K562 (cell line): Measurements from ENCODE around the gene SAXO1. TPM values are rescaled to one million over a fixed set of nuclear protein-coding genes. Genes with fewer than 3 reads are reported as not detected.

Source experiments
- ATAC-seq: fragments of 200-7000 bp; cut with Tn5 transposase; 3 replicates; pipeline ENCODE4 v1.9.1; 2020; ENCODE audit warnings: moderate library complexity
- BruUV-seq: library from RNA; stranded (reverse); fragments of 400-500 nt; replicated peaks from 2 replicates; lab custom pipeline; 2021; lab: Mats Ljungman, UMichigan
- CTCF ChIA-PET: fragments of 300-600 bp; formaldehyde crosslinking; extraction: SDS; loops from one replicate; lab custom pipeline; 2021; ENCODE audit warnings: low intra/inter-chr PET ratio; lab: Yijun Ruan, JAX
- POLR2A ChIA-PET: fragments of 300-600, 350-650 bp; sonication (Branson Sonifier 250); formaldehyde crosslinking; extraction: SDS; loops from one replicate; lab custom pipeline; 2021; ENCODE audit warnings: antibody characterized with exemption, inconsistent platforms; lab: Yijun Ruan, JAX
- DNase-seq, 4 experiments: peaks; one replicate each; pipeline versions ENCODE4 v3.0.0 to v3.0.0-alpha.2; 2011 to 2018; ENCODE audit warnings: low spot score in 3 of 4, mixed read lengths in 3 of 4; ENCODE audit errors: extremely low read depth in 1 of 4
- FAIRE-seq: peaks from 2 replicates; lab custom pipeline; 2011; peaks lifted over from hg19 to GRCh38; lab: Jason Lieb, UNC
- H2AFZ ChIP-seq: 2 replicates; pipeline ENCODE4 v1.6.0; 2011; ENCODE audit warnings: low read depth, low read length, control low read depth, inconsistent platforms
- H3K27ac ChIP-seq: fragments of 200-600 bp; 3 replicates; pipeline ENCODE4 v1.8.0; 2011; ENCODE audit warnings: low read depth, mild to moderate bottlenecking, control low read depth, inconsistent platforms, low read length, moderate library complexity, mixed read lengths; ENCODE audit errors: extremely low read depth
- H3K27me3 ChIP-seq, 2 experiments: fragments of 300-600 bp in 1 of 2; 2 replicates in 1 of 2; 3 replicates in 1 of 2; pipeline versions ENCODE4 v1.6.0 to v1.8.0; 2011; ENCODE audit warnings: inconsistent platforms in 2 of 2, low read length in 2 of 2, mild to moderate bottlenecking in 1 of 2, mixed read lengths in 1 of 2, moderate library complexity in 1 of 2; ENCODE audit not compliant: control insufficient read depth in 2 of 2, insufficient read depth in 2 of 2
- H3K36me3 ChIP-seq: fragments of 300-600 bp; 3 replicates; pipeline ENCODE4 v1.8.0; 2011; ENCODE audit warnings: mild to moderate bottlenecking, low read length, inconsistent platforms; ENCODE audit not compliant: control insufficient read depth, insufficient read depth
- H3K4me1 ChIP-seq, 2 experiments: fragments of 200-600 bp in 1 of 2; replicated peaks in 1 of 2; 2 replicates in 1 of 2; 3 replicates in 1 of 2; pipeline versions ENCODE4 v1.5.1 to v1.8.0; 2011; ENCODE audit warnings: inconsistent platforms in 2 of 2, low read length in 2 of 2, mild to moderate bottlenecking in 1 of 2, mixed read lengths in 1 of 2, moderate library complexity in 1 of 2; ENCODE audit not compliant: control insufficient read depth in 2 of 2, insufficient read depth in 2 of 2
- H3K4me2 ChIP-seq: 2 replicates; pipeline ENCODE4 v1.6.1; 2011; ENCODE audit warnings: low read length, control low read depth, inconsistent platforms, mixed read lengths; ENCODE audit not compliant: insufficient read depth
- H3K4me3 ChIP-seq: fragments of 200-600 bp; sonication (generic), shearing (Covaris generic); 2 replicates; pipeline ENCODE4 v1.5.1; 2016; ENCODE audit warnings: control low read depth, inconsistent platforms
- H3K79me2 ChIP-seq: fragments of 200-600 bp; 3 replicates; pipeline ENCODE4 v1.8.0; 2011; ENCODE audit warnings: low read length, inconsistent platforms; ENCODE audit not compliant: control insufficient read depth, insufficient read depth
- H3K9ac ChIP-seq, 2 experiments: 2 replicates each; pipeline versions ENCODE4 v1.6.0 to v1.6.1; 2011; ENCODE audit warnings: low read depth in 2 of 2, low read length in 2 of 2, control low read depth in 1 of 2, inconsistent platforms in 1 of 2, mild to moderate bottlenecking in 1 of 2, mixed read lengths in 1 of 2; ENCODE audit not compliant: insufficient read depth in 1 of 2
- H3K9me1 ChIP-seq: one replicate; pipeline ENCODE4 v1.6.0; 2011; ENCODE audit warnings: inconsistent platforms, mild to moderate bottlenecking, low read length, moderate library complexity; ENCODE audit not compliant: control insufficient read depth, insufficient read depth
- H3K9me3 ChIP-seq: replicated peaks from 2 replicates; pipeline ENCODE4 v1.5.1; 2011; ENCODE audit warnings: low read depth, low read length, inconsistent platforms; ENCODE audit not compliant: control insufficient read depth, insufficient read depth
- H4K20me1 ChIP-seq: replicated peaks from 2 replicates; pipeline ENCODE4 v1.6.1; 2011; ENCODE audit warnings: low read length, inconsistent platforms, mixed read lengths; ENCODE audit not compliant: control insufficient read depth, insufficient read depth
- CCAR2 ChIP-seq: fragments of 200-400 bp; formaldehyde crosslinking; IDR thresholded peaks from 2 replicates; pipeline ENCODE4 v1.6.1; 2017; ENCODE audit warnings: mild to moderate bottlenecking, low read depth, low read length
- FOXO4 ChIP-seq: fragments of 450-650 bp; formaldehyde crosslinking; IDR thresholded peaks from 2 replicates; pipeline ENCODE4 v1.4.0; 2020; ENCODE audit warnings: mild to moderate bottlenecking, moderate library complexity
- GABPB1 ChIP-seq: sonication (generic); formaldehyde crosslinking; IDR thresholded peaks from 2 replicates; pipeline ENCODE4 v1.8.0; 2022; ENCODE audit warnings: mild to moderate bottlenecking, missing genetic modification reagents
- GTF2E2 ChIP-seq: fragments of 200-800 bp; sonication (Bioruptor generic); IDR thresholded peaks from 2 replicates; pipeline ENCODE4 v1.6.1; 2016; ENCODE audit warnings: missing genetic modification characterization, missing compliant biosample characterization
- HBP1 ChIP-seq: fragments of 450-650 bp; formaldehyde crosslinking; IDR thresholded peaks from 2 replicates; pipeline ENCODE4 v1.4.0; 2022; ENCODE audit warnings: missing genetic modification characterization
- HDGF ChIP-seq: fragments of 450-650 bp; IDR thresholded peaks from 2 replicates; pipeline ENCODE4 v1.6.1; 2016
- KLF13 ChIP-seq: fragments of 450-650 bp; IDR thresholded peaks from 2 replicates; pipeline ENCODE4 v1.6.1; 2016; ENCODE audit warnings: missing genetic modification characterization, low read depth, mild to moderate bottlenecking, missing compliant biosample characterization, moderate library complexity, borderline replicate concordance
- MBD2 ChIP-seq: sonication (generic); IDR thresholded peaks from 2 replicates; pipeline ENCODE4 v1.6.1; 2016; ENCODE audit warnings: low read depth, borderline replicate concordance
- MYBL2 ChIP-seq, 2 experiments: fragments of 450-650 bp in 1 of 2; sonication (generic) in 1 of 2; formaldehyde crosslinking in 1 of 2; IDR thresholded peaks; 2 replicates each; pipeline versions ENCODE4 v1.6.1 to v1.8.1; 2017 to 2022; ENCODE audit warnings: borderline replicate concordance in 1 of 2, inconsistent platforms in 1 of 2, low read depth in 1 of 2, mild to moderate bottlenecking in 1 of 2, missing genetic modification reagents in 1 of 2, moderate library complexity in 1 of 2
- NONO ChIP-seq, 2 experiments: fragments of 200-400 bp in 1 of 2; fragments of 450-650 bp in 1 of 2; formaldehyde crosslinking in 1 of 2; IDR thresholded peaks; 2 replicates each; pipeline ENCODE4 v1.6.1; 2017; ENCODE audit warnings: low read depth in 2 of 2, mild to moderate bottlenecking in 2 of 2, moderate library complexity in 2 of 2, low read length in 1 of 2
- RBM15 ChIP-seq: fragments of 200-400 bp; formaldehyde crosslinking; IDR thresholded peaks from 2 replicates; pipeline ENCODE4 v1.6.1; 2018; ENCODE audit warnings: mild to moderate bottlenecking, low read length, moderate library complexity; ENCODE audit not compliant: insufficient read depth
- SAFB2 ChIP-seq: fragments of 200-400 bp; formaldehyde crosslinking; IDR thresholded peaks from 2 replicates; pipeline ENCODE4 v1.6.1; 2018; ENCODE audit warnings: borderline replicate concordance, low read length, low read depth, moderate library complexity; ENCODE audit not compliant: severe bottlenecking
- SIX5 ChIP-seq, 2 experiments: IDR thresholded peaks; 2 replicates each; pipeline ENCODE4 v1.6.1; 2011; ENCODE audit warnings: low read length in 2 of 2, borderline replicate concordance in 1 of 2, low read depth in 1 of 2, mild to moderate bottlenecking in 1 of 2, moderate library complexity in 1 of 2; ENCODE audit not compliant: insufficient read depth in 1 of 2
- TEAD1 ChIP-seq, 2 experiments: fragments of 450-650 bp in 1 of 2; sonication (generic) in 1 of 2; formaldehyde crosslinking; IDR thresholded peaks; 2 replicates each; pipeline versions ENCODE4 v1.4.0 to v1.8.0; 2020 to 2022; ENCODE audit warnings: mild to moderate bottlenecking in 2 of 2, missing genetic modification reagents in 1 of 2
- TEAD2 ChIP-seq: fragments of 450-650 bp; IDR thresholded peaks from 2 replicates; pipeline ENCODE4 v1.6.1; 2016; ENCODE audit warnings: missing genetic modification characterization, control low read depth, missing compliant biosample characterization
- TRIM24 ChIP-seq, 2 experiments: fragments of 450-650 bp; IDR thresholded peaks; 2 replicates each; pipeline ENCODE4 v1.6.1; 2016
- ZNF124 ChIP-seq: sonication (generic); formaldehyde crosslinking; IDR thresholded peaks from 2 replicates; pipeline ENCODE4 v1.8.1; 2022; ENCODE audit warnings: missing genetic modification reagents
- WGBS: fragments of 100-300 bp; shearing (Covaris generic); methylation state at CpG from one replicate; pipeline ENCODE4 v1.1.6; 2016; ENCODE audit warnings: low coverage, mixed read lengths; ENCODE audit not compliant: insufficient coverage; ENCODE audit errors: missing lambda C conversion rate; 5-methylcytosine and 5-hydroxymethylcytosine counted together
- in situ Hi-C: fragments of 300-500 bp; cut with MboI; formaldehyde crosslinking; loops from 4 replicates; pipeline ENCODE4 v1.15.0; 2018; ENCODE audit warnings: inconsistent platforms, mixed read lengths
- intact Hi-C: fragments of 100-400 bp; cut with micrococcal nuclease; formaldehyde crosslinking; loops from 2 replicates; pipeline ENCODE4 v1.14.2; 2022
- polyA plus RNA-seq, 8 experiments: library from polyadenylated mRNA; depleted of rRNA in 4 of 8; stranded (reverse) in 5 of 8; unstranded in 3 of 8; fragments of >200 nt; fragmentation: Nextera tagmentation in 2 of 8; fragmentation: Illumina TruSeq in 1 of 8; extraction: Ambion mirVana in 2 of 8; extraction: Trizol in 1 of 8; gene quantifications; 2 replicates each; pipeline versions ENCODE4 v1.2.1 to v1.2.3, GENCODE V29; 2011 to 2014; ENCODE audit warnings: inconsistent platforms in 1 of 8, missing spikeins in 1 of 8
- total RNA-seq, 7 experiments: library from RNA; depleted of rRNA in 6 of 7; stranded (reverse); fragments of >200 nt in 6 of 7; fragmentation: Illumina TruSeq in 2 of 7; extraction: Trizol in 2 of 7; gene quantifications; 2 replicates each; pipeline versions ENCODE4 v1.2.1 to v1.2.3, GENCODE V29; 2011 to 2021; ENCODE audit warnings: low replicate concordance in 1 of 7
- TF ChIP-seq, protein P1 (sequence below): IDR thresholded peaks from 2 replicates; pipeline ENCODE4 v1.6.1; 2011; ENCODE audit not compliant: insufficient read length; ENCODE audit errors: extremely low read depth

The SAXO1 gene
- total and polyA plus RNA-seq, 9 of the 15 experiments (the other 6 are each of a cell fraction or from before 2014, with no cell fraction given), result 0.04 TPM; not detected in 8

DNA sequence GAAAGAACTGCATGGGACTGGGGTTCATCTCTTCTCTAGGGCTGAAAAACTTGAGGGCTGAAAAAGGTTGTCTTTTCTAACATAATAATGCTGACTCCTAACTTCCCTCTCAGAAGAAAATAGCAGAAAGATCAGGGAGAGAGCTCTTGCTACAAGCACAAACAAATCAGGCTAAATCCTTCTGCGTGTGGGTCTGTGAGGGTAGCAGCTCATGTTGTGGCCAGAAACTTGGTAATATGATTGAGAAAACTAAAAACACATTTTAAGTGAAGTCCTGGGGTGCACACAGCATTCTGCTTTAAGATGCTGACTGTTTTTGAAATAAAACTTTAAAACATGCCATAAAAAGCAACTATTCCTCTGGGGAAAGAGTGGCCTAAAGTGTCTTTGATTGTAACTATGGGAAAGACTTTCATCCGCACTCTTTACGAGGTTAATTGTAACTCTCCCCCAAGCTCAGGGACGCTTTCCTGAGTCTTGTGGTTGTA lies 56.7 kb downstream of the SAXO1 start:
- no peak for ATAC-seq
- intact Hi-C loops, result no loop called here

More for the DNA sequence above, 56.7 kb downstream of the SAXO1 start:
- no peaks in the 10 kb centered on the region for H4K20me1 ChIP-seq
- H3K79me2 ChIP-seq, result no peaks in the 10 kb centered on the region
- no peak overlapping the region for H3K9ac ChIP-seq
- H3K27ac ChIP-seq, result no peak overlapping the region
- no peaks in the 10 kb centered on the region for H3K4me1 ChIP-seq
- H3K36me3 ChIP-seq, result no peaks in the 10 kb centered on the region
- no peak overlapping the region for H3K4me2 ChIP-seq
- CTCF ChIA-PET, result no interaction called here
- TF ChIP-seq FOXO4 (CRISPR knock-in tag) (no peak), TEAD1 (CRISPR knock-in tag; IDR thresholded peaks at IDR 0.05) (no peak), GABPB1 (CRISPR knock-in tag) (no peak), SIX5 (IDR thresholded peaks at IDR 0.05; ENCODE audit: borderline replicate concordance in 1 of 2, insufficient read depth in 1 of 2, low read depth in 1 of 2, low read length in 2 of 2) (no peak), MBD2 (no peak), NONO (IDR thresholded peaks at IDR 0.05; ENCODE audit: low read depth in 2 of 2, low read length in 1 of 2) (no peak), CCAR2 (no peak), KLF13 (tag) (no peak), TEAD2 (no peak), GTF2E2 (tag) (no peak), ZNF124 (CRISPR knock-in tag) (no peak), TRIM24 (IDR thresholded peaks at IDR 0.05) (no peak), HDGF (no peak), SAFB2 (no peak), MYBL2 (IDR thresholded peaks at IDR 0.05; ENCODE audit: low read depth) (no peak), MYBL2 (CRISPR knock-in tag; IDR thresholded peaks at IDR 0.05; ENCODE audit: borderline replicate concordance) (no peak), RBM15 (no peak), HBP1 (CRISPR knock-in tag) (no peak)
- TF ChIP-seq, protein P1, sequence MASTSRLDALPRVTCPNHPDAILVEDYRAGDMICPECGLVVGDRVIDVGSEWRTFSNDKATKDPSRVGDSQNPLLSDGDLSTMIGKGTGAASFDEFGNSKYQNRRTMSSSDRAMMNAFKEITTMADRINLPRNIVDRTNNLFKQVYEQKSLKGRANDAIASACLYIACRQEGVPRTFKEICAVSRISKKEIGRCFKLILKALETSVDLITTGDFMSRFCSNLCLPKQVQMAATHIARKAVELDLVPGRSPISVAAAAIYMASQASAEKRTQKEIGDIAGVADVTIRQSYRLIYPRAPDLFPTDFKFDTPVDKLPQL, result no peak
- TF ChIP-seq, all 486 proteins: peak for 0
- Histone ChIP-seq H3K4me3 (no peak overlapping the region), H3K27me3 (no peaks in the 10 kb centered on the region), H2AFZ (no peak overlapping the region), H3K9me3 (no peaks in the 10 kb centered on the region), H3K9me1 (no peaks in the 10 kb centered on the region)
- FAIRE-seq, result no peak
- POLR2A ChIA-PET, result no interaction called here
- 0% methylated on average over 4 of the region's 4 CpGs for WGBS
- in situ Hi-C loops, result no loop called here
- BruUV-seq, result no TSS peak
- no peak for DNase-seq
